ENCODE data around the gene CLSTN2.

Gene CLSTN2

GRCh38 chr3:140093742-140094141, 158.8 kb downstream of the CLSTN2 start:
- no peak for DNase-seq (ENCODE audit: low spot score)

- no peak for DNase-seq (ENCODE audit: low spot score)
Measured at GRCh38 chr3:140094487-140094886, 159.5 kb downstream of the CLSTN2 start.

GRCh38 chr3:140096037-140096436, 161.1 kb downstream of the CLSTN2 start:
- DNase-seq (ENCODE audit: low spot score), result no peak

GRCh38 chr3:140097874-140098635, 163.1 kb downstream of the CLSTN2 start:
- DNase-seq (ENCODE audit: low spot score), result no peak

DNA sequence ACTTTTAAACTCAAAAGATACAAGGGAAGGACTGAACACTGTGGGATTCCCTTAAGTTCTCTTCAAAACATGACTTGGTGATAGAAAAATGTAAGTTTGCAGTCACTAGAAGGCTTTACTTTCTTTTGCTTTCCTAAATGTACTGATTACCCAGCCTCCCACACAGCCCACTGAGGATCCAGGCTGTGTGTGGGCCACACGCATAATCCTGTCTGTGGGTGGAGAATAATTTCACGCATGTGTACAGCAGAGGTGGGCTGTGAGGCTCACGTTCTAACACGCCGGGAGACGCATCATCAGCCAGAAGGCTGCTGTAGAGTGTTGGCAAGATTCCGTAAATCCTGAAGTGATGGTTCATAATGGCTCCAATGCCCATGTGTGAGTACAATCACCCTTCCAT, 165.5 kb downstream of the CLSTN2 start:
- DNase-seq (ENCODE audit: low spot score), result no peak

DNA sequence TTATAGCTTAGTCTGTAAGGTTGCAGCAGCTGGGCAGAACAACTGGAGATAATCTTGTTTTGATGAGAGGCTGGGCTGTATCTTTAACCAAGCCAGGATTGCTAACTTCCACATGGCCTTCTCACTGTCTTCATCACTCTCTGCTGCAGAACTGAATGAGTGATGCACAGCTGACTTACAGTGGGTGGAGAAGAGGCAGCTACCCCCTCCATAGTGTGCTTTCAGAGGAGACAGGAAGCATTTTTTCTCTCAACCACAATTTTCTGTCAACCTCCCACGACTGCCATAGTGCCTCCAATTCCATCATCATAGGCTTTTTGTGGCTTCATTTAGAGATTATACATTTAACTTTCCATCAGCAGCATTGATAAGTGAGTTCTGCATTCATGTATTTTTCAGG, 168.2 kb downstream of the CLSTN2 start:
- DNase-seq (ENCODE audit: low spot score), result no peak

GRCh38 chr3:140103986-140104645, 169.1 kb downstream of the CLSTN2 start:
- DNase-seq (ENCODE audit: low spot score), result no peak

GRCh38 chr3:140113996-140114788, 179.2 kb downstream of the CLSTN2 start:
- DNase-seq (ENCODE audit: low spot score), result no peak

DNA sequence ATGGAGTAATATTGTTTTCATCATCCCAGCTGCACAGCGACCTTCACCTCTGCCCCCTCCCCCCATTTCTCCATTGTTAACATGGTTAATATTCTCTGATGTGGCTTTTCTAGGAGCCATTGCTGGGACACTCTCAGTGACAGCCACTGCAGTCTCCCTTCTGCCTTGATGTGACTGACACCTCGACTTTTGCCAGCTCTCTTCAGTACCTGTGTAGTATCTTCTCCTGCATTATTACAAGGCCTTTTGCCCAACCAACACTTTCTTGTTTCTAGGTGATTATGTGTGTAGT, 179.8 kb downstream of the CLSTN2 start:
- DNase-seq (ENCODE audit: low spot score), result no peak

DNA sequence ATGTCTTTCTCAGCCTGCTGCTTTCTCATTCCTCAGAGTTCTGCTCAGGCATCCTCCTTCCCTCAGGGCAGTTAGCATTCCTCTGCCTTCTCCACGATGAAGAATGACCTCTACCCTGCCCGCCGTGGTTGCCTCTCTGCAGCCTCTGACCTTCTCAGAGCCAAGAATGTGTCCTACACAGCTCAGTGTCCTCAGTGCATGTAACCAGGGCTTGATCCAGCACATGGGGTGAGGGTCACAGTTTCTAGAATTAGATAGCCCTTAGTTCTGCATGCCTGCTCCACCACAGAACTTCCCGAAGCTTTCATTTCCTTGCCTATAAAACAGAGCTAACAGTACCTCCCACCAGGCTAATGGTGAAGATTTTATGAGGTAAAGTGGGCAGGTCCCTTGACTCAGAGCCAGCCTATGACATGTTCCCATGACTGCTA, 182.1 kb downstream of the CLSTN2 start:
- no peak for DNase-seq (ENCODE audit: low spot score)

GRCh38 chr3:140122183-140122582, 187.2 kb downstream of the CLSTN2 start:
- DNase-seq (ENCODE audit: low spot score), result no peak

DNA sequence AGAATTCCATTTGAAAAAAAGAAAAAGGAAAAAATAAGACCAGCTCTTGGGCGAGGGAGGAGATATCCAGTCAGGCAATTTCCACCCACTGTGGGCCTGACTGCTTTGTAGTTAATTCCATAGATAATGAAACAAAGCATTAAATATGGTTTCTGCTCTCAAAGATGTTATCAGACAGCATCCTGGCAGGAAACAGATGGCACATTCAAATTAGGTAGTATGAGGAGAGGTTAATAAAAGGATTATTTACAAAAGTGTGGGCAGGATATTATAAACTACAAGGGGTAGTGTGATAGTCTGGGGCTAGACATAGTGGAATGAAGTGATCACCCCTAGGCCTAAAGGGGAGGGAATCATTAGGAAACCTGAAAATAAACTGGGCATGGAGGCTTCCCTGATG, 193.2 kb downstream of the CLSTN2 start:
- DNase-seq (ENCODE audit: low spot score), result no peak

DNA sequence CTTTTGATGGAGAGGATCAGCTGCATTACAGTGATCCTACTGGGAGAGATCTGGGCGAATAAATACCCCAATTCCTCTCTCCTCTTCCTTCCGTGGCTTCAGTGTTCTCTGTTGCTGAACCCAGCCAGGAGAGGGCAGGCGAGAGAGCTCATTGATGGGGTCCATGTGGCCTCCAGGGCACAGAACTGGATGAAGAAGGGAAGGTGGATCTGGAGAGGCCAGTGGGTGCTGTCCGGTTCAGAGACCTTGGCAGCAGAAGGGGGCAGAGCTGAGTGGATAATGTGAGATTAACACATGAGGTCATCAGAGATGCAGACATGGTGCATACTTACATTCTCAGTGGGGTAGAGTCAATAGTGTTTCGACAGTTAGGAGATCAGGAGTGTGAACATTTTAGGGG, 193.6 kb downstream of the CLSTN2 start:
- DNase-seq (ENCODE audit: low spot score), result no peak

GRCh38 chr3:140129768-140130284, 194.8 kb downstream of the CLSTN2 start:
- no peak for DNase-seq (ENCODE audit: low spot score)

DNA sequence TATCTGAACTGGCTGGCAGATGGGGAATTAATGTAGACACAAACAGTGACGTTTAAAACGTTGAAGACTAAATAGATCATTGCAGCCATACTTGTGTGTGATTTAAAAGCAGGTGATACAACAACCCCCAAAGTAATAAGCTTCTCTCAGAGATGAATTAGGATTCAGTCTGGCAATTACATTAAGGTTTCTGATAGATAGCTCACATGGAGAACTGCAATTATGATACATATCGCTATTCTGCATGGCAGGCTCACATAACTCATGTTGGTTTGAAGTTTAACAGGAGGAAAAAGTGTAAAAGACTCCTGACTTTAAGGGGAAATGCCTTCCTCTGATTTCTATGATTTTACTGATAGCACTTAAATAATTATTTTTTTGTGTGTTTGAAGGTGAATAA, 196.9 kb downstream of the CLSTN2 start:
- no peak for DNase-seq (ENCODE audit: low spot score)

DNA sequence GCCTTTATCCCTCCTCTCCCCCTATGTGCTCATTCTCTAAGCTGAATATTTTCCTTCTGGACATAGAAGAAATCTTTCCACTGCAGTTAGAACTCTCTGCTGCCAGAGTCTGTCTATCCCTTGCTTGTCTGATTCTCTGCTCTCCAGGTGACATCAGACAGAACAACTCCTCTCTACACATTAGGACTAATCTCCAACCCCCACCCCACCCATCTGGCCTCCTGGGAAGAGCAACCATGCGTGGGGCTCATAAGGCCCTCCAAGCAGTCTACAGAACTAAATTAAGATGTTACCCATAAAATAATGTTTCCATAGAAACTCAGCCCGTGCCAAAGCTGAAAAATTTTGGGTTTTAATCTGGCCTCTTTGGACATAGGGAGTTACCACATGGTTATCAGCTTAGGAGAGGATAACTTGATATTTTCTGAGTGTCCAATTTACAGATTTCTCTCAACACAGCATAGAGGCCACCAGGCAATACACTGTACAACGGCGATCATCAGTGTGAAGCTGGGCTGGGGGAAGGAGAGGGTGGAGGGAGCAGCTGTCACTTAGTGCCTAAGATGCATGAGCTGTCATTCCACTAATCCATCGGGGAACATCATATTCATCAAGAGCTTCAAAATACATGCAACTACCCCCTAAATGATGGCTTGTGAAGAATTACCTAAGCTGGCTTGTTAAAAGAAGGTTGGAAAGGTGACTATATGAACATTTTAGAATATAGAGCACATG, 199.4 kb downstream of the CLSTN2 start:
- no peak for DNase-seq (ENCODE audit: low spot score)

DNA sequence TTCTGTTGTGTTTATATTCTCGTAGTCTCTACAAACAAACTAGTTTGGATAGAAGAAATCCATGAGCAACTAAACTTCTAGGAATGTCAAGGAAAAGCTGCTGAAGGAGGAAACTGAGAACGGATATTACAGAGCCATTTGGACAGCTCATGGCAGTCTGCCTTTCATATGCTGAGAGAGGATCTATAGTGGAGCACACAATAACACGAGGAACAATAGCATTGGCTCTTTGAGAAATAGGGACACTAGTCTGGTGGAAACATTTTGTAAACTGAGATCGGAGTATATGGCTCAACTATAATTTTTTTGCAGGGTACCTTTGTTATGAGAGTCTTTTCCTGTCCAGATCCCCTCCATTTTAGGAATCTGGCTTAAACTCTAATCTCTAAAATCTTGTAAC, 200.5 kb downstream of the CLSTN2 start:
- DNase-seq (ENCODE audit: low spot score), result no peak

- DNase-seq (ENCODE audit: low spot score), result no peak
Measured at GRCh38 chr3:140143367-140144069, 208.5 kb downstream of the CLSTN2 start.

DNA sequence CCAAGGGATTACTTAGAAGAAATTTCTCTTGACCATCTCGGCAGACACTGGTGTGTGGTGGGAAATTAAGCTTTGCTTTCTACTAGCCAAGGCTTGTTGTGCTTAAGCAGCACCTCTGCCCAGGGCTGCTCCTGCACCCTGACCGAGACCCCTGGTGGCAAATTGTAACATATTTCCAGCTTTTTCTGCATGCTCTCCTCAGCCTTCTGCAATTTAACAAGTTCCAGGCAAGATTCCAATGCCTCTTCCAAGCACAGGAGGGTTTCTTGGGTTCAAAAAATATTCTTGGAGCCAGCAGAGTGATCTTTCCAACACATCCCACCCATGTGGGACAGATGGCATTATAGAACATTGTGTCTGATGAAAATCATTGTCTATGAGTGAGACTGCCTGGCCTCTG, 210.5 kb downstream of the CLSTN2 start:
- DNase-seq (ENCODE audit: low spot score), result no peak

- no peak for DNase-seq (ENCODE audit: low spot score)
Measured at GRCh38 chr3:140146668-140147067, 211.7 kb downstream of the CLSTN2 start.

- DNase-seq (ENCODE audit: low spot score), result no peak
Measured at GRCh38 chr3:140147965-140148490, 213.0 kb downstream of the CLSTN2 start.
